C4-2B (cell line): ENCODE measurements around the gene AP4B1.

ENCODE experiments used
- CTCF ChIP-seq: fragments of 450-650 bp; conservative IDR thresholded peaks from 2 replicates; pipeline ENCODE4 v1.5.1; 2017; ENCODE audit warnings: mild to moderate bottlenecking
- ZFX ChIP-seq: fragments of 450-650 bp; IDR thresholded peaks from 2 replicates; pipeline ENCODE4 v1.6.1; 2017

GRCh38 chr1:113881661-113882060 lies 22.9 kb downstream of the AP4B1 start:
- no peak for TF ChIP-seq CTCF
- no peak for TF ChIP-seq ZFX
